GM12878 (cell line): Measurements from ENCODE around the gene CD72.

Experiments
- ASH2L ChIP-seq: fragments of 300-600, 200-600 bp; sonication (generic); IDR thresholded peaks from 2 replicates; pipeline ENCODE4 v1.6.1; 2017; ENCODE audit warnings: low read depth, mild to moderate bottlenecking, borderline replicate concordance
- CREM ChIP-seq: IDR thresholded peaks from 2 replicates; pipeline ENCODE4 v1.6.1; 2014; ENCODE audit warnings: antibody characterized with exemption, low read depth
- JUND ChIP-seq: IDR thresholded peaks from 2 replicates; pipeline ENCODE4 v1.6.1; 2012; ENCODE audit warnings: low read depth, mild to moderate bottlenecking, low read length, improper control_type of control experiment, moderate library complexity
- MYC ChIP-seq: IDR thresholded peaks from 2 replicates; pipeline ENCODE4 v1.6.1; 2011; ENCODE audit warnings: mild to moderate bottlenecking, low read length, moderate library complexity, inconsistent platforms; ENCODE audit not compliant: insufficient read depth, insufficient replicate concordance, insufficient read length, severe bottlenecking
- NR2C1 ChIP-seq: fragments of 450-650 bp; IDR thresholded peaks from 2 replicates; pipeline ENCODE4 v1.6.1; 2017; ENCODE audit warnings: antibody characterized with exemption, mild to moderate bottlenecking, moderate library complexity
- POLR2A ChIP-seq: IDR thresholded peaks from 2 replicates; pipeline ENCODE4 v1.6.1; 2011; ENCODE audit warnings: low read depth, mild to moderate bottlenecking, low read length
- SIN3A ChIP-seq: IDR thresholded peaks from 2 replicates; pipeline ENCODE4 v1.6.1; 2012; ENCODE audit warnings: low read depth, low read length, improper control_type of control experiment
- SMC3 ChIP-seq: IDR thresholded peaks from 2 replicates; pipeline ENCODE4 v1.6.1; 2011; ENCODE audit warnings: low read length, improper control_type of control experiment, borderline replicate concordance
- TF ChIP-seq, protein P1 (sequence below), 3 experiments: IDR thresholded peaks in 2 of 3; conservative IDR thresholded peaks in 1 of 3; 2 replicates each; pipeline ENCODE4 v1.5.1; 2011; ENCODE audit warnings: low read depth in 3 of 3, low read length in 3 of 3, mild to moderate bottlenecking in 3 of 3, control low read depth in 2 of 3, moderate library complexity in 2 of 3, inconsistent platforms in 1 of 3, mixed read lengths in 1 of 3; ENCODE audit not compliant: control insufficient read depth in 2 of 3, insufficient read depth in 1 of 3; ENCODE audit errors: extremely low read depth in 1 of 3

DNA sequence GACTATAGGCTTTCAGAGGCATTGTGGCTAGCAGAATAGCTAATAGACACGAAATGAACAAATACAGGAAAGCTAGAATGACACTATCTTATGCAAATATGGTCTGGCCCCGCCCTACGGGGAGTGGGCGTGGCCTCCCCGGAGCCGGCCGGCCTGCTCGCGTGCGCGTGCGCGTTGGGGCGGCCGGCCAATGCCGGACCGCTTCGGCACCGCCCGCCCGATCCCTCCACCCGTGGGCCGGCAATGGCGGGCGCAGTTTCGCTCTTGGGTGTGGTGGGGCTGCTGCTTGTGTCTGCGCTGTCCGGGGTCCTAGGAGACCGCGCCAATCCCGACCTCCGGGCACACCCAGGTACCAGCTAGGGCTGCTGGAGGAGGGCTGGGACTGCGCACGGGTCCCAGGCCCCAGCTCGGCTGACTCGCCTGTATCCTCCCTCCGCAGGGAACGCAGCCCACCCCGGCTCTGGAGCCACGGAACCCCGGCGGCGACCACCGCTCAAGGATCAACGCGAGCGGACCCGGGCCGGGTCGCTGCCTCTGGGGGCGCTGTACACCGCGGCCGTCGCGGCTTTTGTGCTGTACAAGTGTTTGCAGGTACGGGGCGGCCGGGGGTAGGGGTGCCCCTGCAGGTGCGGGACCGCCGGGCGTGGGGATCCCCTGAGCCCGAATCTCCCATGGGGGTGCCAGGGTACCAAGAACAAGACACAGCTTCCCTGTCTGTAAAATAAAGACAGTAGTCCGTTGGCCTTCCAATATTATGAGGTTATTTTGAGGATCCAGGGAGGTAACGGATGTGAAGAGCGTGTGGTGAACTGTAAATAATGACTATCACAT lies 40.1 kb upstream of the CD72 start, which contains the start of gene CCDC107:
- no peak for TF ChIP-seq CREM
- no peak for TF ChIP-seq JUND
- no peak for TF ChIP-seq NR2C1
- peak; percentile 85 for TF ChIP-seq POLR2A
- 0 out of 2 replicates have a peak, but pooled peaks have one; percentile 4 for TF ChIP-seq SMC3
- TF ChIP-seq, protein P1, sequence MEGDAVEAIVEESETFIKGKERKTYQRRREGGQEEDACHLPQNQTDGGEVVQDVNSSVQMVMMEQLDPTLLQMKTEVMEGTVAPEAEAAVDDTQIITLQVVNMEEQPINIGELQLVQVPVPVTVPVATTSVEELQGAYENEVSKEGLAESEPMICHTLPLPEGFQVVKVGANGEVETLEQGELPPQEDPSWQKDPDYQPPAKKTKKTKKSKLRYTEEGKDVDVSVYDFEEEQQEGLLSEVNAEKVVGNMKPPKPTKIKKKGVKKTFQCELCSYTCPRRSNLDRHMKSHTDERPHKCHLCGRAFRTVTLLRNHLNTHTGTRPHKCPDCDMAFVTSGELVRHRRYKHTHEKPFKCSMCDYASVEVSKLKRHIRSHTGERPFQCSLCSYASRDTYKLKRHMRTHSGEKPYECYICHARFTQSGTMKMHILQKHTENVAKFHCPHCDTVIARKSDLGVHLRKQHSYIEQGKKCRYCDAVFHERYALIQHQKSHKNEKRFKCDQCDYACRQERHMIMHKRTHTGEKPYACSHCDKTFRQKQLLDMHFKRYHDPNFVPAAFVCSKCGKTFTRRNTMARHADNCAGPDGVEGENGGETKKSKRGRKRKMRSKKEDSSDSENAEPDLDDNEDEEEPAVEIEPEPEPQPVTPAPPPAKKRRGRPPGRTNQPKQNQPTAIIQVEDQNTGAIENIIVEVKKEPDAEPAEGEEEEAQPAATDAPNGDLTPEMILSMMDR (IDR thresholded peaks at IDR 0.05 in 2 of 3, conservative IDR thresholded peaks at IDR 0.05 in 1 of 3; ENCODE audit: control insufficient read depth in 2 of 3, extremely low read depth in 1 of 3, insufficient read depth in 1 of 3, low read depth in 3 of 3, low read length in 3 of 3), result peak; percentile 47 to 76 (median 64)
- no peak for TF ChIP-seq MYC
- TF ChIP-seq SIN3A, result no peak; the same call in 1 of the 2 replicates
- no peak for TF ChIP-seq ASH2L
